Breast epithelium (tissue), 4 donors: ENCODE data around the gene EFNA5. TPM values are rescaled to one million over a fixed set of nuclear protein-coding genes. Genes with fewer than 3 reads are reported as not detected.

Experiments
- DNase-seq, 2 donors: peaks; one replicate each; pipeline ENCODE4 v3.0.0-alpha.2; 2019; ENCODE audit warnings: low spot score in 2 of 2
- H3K27ac ChIP-seq, 2 donors: fragments of 200-600 bp; sonication (generic) in 1 of 2; one replicate each; pipeline ENCODE4 v1.5.1; 2016 to 2019; ENCODE audit warnings: mild to moderate bottlenecking in 1 of 2
- H3K27me3 ChIP-seq, 2 donors: fragments of 200-600 bp; sonication (generic) in 1 of 2; one replicate each; pipeline versions ENCODE4 v1.5.1 to v1.6.0; 2017 to 2019; ENCODE audit warnings: control low read depth in 1 of 2, mild to moderate bottlenecking in 1 of 2
- H3K36me3 ChIP-seq: fragments of 200-600 bp; one replicate; pipeline ENCODE4 v1.5.1; 2019
- H3K4me1 ChIP-seq, 2 donors: fragments of 200-600 bp; sonication (generic); one replicate each; pipeline ENCODE4 v1.5.1; 2016 to 2019; ENCODE audit warnings: control low read depth in 1 of 2
- H3K4me3 ChIP-seq, 3 donors: fragments of 200-600 bp; sonication (generic); 1 replicate in 2 of 3; 2 replicates in 1 of 3; pipeline ENCODE4 v1.5.1; 2016 to 2019; ENCODE audit warnings: mild to moderate bottlenecking in 3 of 3, moderate library complexity in 2 of 3
- H3K9me3 ChIP-seq, 2 donors: fragments of 200-600 bp; sonication (generic) in 1 of 2; one replicate each; pipeline ENCODE4 v1.5.1; 2016 to 2019; ENCODE audit warnings: control low read depth in 1 of 2
- POLR2A ChIP-seq: fragments of 450-650 bp; IDR thresholded peaks from one replicate; pipeline ENCODE4 v1.6.1; 2016; ENCODE audit warnings: antibody characterized with exemption, mild to moderate bottlenecking, moderate library complexity
- POLR2AphosphoS5 ChIP-seq, 3 donors: sonication (generic); formaldehyde crosslinking; IDR thresholded peaks; one replicate each; pipeline ENCODE4 v1.6.1; 2017; ENCODE audit warnings: antibody characterized with exemption in 3 of 3
- intact Hi-C: fragments of 100-400 bp; cut with DNase I; formaldehyde crosslinking; loops from one replicate; pipeline ENCODE4 v1.15.1; 2023; ENCODE audit warnings: low total_unique reads
- total RNA-seq, 3 donors: library from RNA; depleted of rRNA; stranded (reverse); fragments of >200 nt; gene quantifications; one replicate each; pipeline ENCODE4 v1.1.0, GENCODE V29; 2016
- TF ChIP-seq, protein P1 (sequence below), 3 donors: fragments of 450-650 bp; IDR thresholded peaks; one replicate each; pipeline ENCODE4 v1.5.1; 2016 to 2017; ENCODE audit warnings: antibody characterized with exemption in 3 of 3, mild to moderate bottlenecking in 3 of 3, moderate library complexity in 3 of 3

Gene EFNA5
- total RNA-seq, 3 donors from 2014 or later: 12.1 to 34.2 (median 12.3) TPM

DNA sequence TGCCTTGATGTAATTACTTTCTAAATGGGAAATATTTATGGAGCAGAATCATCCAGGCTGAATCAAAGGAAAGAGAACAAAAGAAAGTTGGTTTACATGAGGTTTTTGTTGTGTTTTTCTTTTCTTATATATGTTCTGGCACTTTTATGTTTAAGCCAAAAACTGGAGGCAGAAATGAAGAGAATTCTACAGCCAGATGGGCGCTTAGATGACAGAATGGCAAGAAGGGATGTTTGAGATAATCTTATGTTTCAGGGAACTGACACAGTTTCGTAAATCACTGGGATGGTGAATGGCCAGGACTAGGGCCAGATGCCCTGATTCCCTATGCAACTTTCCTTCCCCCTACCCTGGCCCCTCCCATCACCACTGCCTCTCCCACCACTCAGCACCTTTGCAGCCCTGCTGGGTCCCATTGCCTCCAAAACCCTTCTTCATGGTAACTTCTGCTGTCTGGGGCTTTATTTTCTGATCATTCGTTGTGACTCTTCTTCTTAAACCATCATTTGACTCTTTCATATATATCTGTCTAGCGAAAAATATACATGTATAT, 111.8 kb downstream of the EFNA5 start:
- no peak for DNase-seq
- no peak overlapping the region for H3K4me3 ChIP-seq
- H3K9me3 ChIP-seq: no peaks in the 10 kb centered on the region
- TF ChIP-seq, protein P1, sequence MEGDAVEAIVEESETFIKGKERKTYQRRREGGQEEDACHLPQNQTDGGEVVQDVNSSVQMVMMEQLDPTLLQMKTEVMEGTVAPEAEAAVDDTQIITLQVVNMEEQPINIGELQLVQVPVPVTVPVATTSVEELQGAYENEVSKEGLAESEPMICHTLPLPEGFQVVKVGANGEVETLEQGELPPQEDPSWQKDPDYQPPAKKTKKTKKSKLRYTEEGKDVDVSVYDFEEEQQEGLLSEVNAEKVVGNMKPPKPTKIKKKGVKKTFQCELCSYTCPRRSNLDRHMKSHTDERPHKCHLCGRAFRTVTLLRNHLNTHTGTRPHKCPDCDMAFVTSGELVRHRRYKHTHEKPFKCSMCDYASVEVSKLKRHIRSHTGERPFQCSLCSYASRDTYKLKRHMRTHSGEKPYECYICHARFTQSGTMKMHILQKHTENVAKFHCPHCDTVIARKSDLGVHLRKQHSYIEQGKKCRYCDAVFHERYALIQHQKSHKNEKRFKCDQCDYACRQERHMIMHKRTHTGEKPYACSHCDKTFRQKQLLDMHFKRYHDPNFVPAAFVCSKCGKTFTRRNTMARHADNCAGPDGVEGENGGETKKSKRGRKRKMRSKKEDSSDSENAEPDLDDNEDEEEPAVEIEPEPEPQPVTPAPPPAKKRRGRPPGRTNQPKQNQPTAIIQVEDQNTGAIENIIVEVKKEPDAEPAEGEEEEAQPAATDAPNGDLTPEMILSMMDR (IDR thresholded peaks at IDR 0.05): no peak
- TF ChIP-seq POLR2A: no peak
- TF ChIP-seq POLR2AphosphoS5 (IDR thresholded peaks at IDR 0.05): no peak
- peak overlapping the region in 1 of 2 donors; percentile 27 for H3K27ac ChIP-seq
- intact Hi-C loops: no loop called here
- no peaks in the 10 kb centered on the region for H3K27me3 ChIP-seq
- no peaks in the 10 kb centered on the region for H3K36me3 ChIP-seq
- H3K4me1 ChIP-seq: no peaks in the 10 kb centered on the region

- Histone ChIP-seq H3K36me3 (no peaks in the 10 kb centered on the region), H3K9me3 (no peaks in the 10 kb centered on the region), H3K27ac (peak overlapping the region; percentile 87 to 88), H3K4me3 (peak overlapping the region in 1 of 3 donors; percentile 16), H3K27me3 (no peaks in the 10 kb centered on the region), H3K4me1 (no peaks in the 10 kb centered on the region)
- intact Hi-C loops: no loop called here
- no peak for TF ChIP-seq POLR2AphosphoS5 (IDR thresholded peaks at IDR 0.05)
- DNase-seq: peak; percentile 85 to 91
These were observed 113.6 kb downstream of the EFNA5 start for GRCh38 chr5:107557051-107557658.

- H3K27ac ChIP-seq: peak overlapping the region; percentile 87 to 88
- intact Hi-C loops: no loop called here
- TF ChIP-seq POLR2A (no peak), POLR2AphosphoS5 (IDR thresholded peaks at IDR 0.05) (no peak)
- TF ChIP-seq, protein P1 (IDR thresholded peaks at IDR 0.05): no peak
These were observed 114.2 kb downstream of the EFNA5 start for GRCh38 chr5:107556575-107556974.

GRCh38 chr5:107555425-107556090, 115.2 kb downstream of the EFNA5 start:
- Histone ChIP-seq H3K4me3 (no peak overlapping the region), H3K9me3 (no peaks in the 10 kb centered on the region), H3K36me3 (no peaks in the 10 kb centered on the region), H3K4me1 (no peaks in the 10 kb centered on the region), H3K27me3 (no peaks in the 10 kb centered on the region), H3K27ac (peak overlapping the region in 1 of 2 donors; percentile 88)
- intact Hi-C loops: no loop called here
- TF ChIP-seq POLR2AphosphoS5 (IDR thresholded peaks at IDR 0.05) (no peak), POLR2A (no peak)
- TF ChIP-seq, protein P1 (IDR thresholded peaks at IDR 0.05): no peak
- DNase-seq: no peak

More at GRCh38 chr5:107556575-107556974, 114.2 kb downstream of the EFNA5 start:
- Histone ChIP-seq H3K4me3 (no peak overlapping the region), H3K4me1 (no peaks in the 10 kb centered on the region), H3K27me3 (no peaks in the 10 kb centered on the region), H3K9me3 (no peaks in the 10 kb centered on the region), H3K36me3 (no peaks in the 10 kb centered on the region)
- DNase-seq: no peak

GRCh38 chr5:107554776-107555424, 115.8 kb downstream of the EFNA5 start:
- H3K27ac ChIP-seq: peak overlapping the region; percentile 33 to 45
- H3K36me3 ChIP-seq: no peaks in the 10 kb centered on the region
- intact Hi-C loops: no loop called here
- H3K4me3 ChIP-seq: no peak overlapping the region
- no peaks in the 10 kb centered on the region for H3K27me3 ChIP-seq
- no peak for DNase-seq
- TF ChIP-seq POLR2AphosphoS5 (IDR thresholded peaks at IDR 0.05) (no peak), POLR2A (no peak)
- TF ChIP-seq, protein P1 (IDR thresholded peaks at IDR 0.05): no peak
- no peaks in the 10 kb centered on the region for H3K9me3 ChIP-seq
- H3K4me1 ChIP-seq: no peaks in the 10 kb centered on the region
